HG02870 (cell line): ENCODE data around the gene UBAP2.
"Not testable (repeated sequence)": the region's sequence is repeated elsewhere in the genome, so short reads cannot be mapped to it uniquely, and the experiment has no call there.

Experiments used
- ATAC-seq: cut with Tn5 transposase; IDR thresholded peaks from one replicate; pipeline ENCODE4 v1.9.1; 2021; ENCODE audit warnings: mild to moderate bottlenecking, moderate library complexity; ENCODE audit not compliant: unreplicated experiment

Gene UBAP2

DNA sequence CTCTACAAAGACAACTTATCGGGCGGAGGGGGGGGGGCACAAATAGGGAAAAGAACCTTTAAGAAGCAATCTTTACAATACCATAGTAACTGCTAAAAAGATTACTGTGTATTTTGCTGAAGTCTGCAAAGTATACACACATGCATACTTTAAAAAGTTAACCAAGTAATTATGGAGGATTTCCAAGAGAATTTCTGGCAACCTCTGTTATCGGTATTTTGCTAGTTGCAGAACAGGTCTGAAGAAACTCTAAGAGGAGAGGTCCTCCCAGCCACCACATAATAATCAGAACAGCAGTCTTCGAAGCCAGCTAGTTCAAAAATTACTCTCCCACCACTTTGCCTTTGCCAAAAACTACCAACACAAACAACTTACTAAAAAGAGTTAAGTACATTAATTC lies 56.1 kb downstream of the UBAP2 start:
- no peak for ATAC-seq

DNA sequence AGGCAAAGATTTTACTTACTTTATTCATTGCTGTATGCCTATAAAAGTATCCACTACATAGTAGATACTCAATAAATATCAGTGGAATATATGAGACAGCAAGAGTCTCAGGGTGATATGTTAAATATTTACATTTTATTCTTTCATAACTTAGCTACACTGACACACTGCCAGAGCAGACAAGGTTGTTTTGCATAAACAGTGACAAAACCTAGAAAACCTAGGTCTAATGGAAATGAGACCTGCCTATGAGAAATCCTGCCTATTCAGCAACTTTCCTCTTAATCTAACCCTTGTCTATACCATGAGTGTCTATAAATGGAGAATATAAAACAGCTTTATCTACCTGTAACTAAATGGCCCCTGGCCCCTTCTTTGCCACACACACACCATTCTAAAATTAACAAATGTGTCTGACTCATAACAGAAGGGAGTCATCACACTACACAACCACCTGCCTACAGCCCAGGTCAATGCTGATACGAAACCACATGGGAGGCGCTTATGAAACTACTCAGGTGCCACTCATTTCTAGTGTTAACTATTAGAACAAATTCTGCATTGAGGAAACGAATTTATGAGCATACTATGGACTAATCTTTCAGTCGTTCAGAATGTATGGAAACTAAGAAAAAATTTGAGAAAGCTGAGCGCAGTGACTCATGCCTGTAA lies 60.3 kb downstream of the UBAP2 start:
- ATAC-seq, result peak; percentile 99

DNA sequence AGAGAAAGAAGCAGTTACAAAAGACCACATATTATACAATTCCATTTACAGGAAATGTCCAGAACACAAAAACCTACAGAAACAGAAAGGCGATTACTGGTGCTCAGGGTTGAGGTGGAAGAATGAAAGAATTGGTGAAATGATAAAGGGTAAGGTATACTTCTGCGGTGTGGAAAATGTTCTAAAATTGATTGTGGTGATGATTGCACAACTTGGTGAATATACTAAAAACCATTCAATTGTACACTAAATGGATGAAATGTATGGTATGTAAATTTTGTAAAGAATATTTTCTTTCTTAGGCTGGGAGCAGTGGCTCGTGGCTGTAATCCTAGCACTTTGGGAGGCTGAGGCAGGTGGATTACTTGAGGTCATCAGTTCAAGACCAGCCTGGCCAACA lies 72.3 kb downstream of the UBAP2 start:
- ATAC-seq, result no peak

DNA sequence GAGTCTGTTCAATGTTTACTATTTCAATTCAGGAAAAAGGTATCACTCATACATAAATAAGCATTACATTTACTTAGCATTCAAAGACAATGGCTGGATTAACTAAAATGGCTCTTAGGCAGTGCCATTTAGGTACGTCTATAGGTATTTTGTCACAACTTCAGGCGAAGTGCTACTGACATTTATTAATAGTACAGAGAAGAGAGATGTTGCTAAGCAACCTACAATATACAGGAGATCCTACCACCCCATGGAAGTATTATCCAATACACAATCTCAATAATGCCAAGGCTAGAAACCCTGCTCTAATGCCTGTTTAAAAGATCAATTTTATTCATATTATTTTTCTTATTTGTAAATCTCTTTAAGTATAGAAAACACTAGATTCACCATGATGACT lies 76.0 kb downstream of the UBAP2 start:
- ATAC-seq, result no peak

DNA sequence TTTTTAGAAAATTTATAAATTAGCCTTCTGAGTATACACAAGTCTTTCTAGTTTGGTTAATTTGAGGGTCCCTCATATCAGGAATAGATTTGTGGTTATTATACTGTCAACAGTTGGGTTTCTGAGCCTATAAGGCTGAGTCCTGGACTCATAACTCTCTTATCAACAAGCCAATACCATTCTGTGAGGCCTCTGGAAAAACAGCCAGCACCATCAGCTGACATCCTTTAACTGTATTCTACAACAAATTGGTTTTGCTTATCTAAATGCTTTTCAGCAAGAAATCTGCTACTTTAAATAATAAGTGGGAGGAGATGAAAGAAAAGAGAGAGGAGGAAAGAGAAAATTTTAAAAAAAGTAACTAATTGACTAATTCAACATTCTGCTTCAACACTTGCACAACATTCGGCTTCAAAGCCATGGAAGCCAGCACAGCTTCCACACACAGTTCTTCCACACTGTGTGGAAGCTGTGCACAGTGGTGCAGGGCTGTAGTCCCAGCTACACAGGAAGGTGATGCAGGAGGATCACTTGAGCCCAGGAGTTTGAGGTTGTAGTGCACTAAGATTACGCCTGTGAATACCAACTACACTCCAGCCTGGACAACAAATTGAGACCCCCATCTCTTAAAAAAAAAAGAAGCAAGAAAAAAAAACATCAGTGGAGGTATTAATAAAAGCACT lies 84.5 kb downstream of the UBAP2 start:
- ATAC-seq, result no peak

DNA sequence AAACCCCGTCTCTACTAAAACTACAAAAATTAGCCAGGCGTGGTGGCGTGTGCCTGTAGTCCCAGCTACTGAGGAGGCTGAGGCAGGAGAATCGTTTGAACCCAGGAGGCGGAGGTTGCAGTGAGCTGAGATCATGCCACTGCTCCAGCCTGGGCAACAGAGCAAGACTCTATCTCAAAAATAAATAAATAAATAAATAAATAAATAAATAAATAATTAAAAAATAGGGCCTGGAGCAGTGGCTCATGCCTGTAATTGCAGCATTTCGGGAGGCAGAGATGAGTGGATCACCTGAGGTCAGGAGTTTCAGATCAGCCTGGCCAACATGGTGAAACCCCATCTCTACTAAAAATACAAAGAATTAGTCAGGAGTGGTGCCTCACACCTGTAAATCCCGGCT lies 86.2 kb downstream of the UBAP2 start:
- not testable (repeated sequence) for ATAC-seq

DNA sequence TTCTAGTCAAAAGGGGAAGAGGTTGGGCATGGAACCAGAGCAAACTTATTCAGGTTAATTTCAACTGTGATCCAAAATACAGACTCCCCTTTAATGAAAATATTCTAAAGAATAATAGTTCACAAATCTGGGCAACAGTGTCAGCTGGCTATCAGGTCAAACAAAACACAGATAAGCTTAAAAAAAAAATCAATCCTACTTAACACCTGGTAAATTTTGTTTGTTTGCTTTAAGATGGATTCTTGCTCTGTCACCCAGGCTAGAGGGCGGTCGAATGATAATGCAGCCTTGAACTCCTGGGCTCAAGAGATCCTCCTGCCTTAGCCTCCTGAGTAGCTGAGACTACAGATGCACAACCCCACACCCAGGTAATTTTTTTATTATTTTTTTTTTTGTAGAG lies 89.0 kb downstream of the UBAP2 start:
- ATAC-seq, result no peak

DNA sequence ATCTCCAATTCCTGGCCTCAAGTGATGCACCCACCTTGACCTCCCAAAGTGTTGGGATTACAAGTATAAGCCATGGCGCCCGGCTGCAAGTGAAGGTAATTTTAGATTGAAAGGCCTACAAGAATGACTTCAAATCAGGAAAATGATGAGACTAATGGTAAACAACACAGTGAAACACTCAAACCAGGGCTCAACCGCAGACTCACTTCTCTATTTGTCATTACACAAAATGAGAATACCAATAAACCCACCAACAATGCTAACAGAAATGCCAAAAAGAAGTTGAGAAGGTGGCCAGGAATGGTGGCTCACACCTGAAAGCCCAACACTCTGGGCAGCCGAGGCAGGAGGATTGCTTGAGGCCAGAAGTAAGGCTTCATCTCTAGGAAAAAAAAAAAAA lies 92.1 kb downstream of the UBAP2 start:
- no peak for ATAC-seq

DNA sequence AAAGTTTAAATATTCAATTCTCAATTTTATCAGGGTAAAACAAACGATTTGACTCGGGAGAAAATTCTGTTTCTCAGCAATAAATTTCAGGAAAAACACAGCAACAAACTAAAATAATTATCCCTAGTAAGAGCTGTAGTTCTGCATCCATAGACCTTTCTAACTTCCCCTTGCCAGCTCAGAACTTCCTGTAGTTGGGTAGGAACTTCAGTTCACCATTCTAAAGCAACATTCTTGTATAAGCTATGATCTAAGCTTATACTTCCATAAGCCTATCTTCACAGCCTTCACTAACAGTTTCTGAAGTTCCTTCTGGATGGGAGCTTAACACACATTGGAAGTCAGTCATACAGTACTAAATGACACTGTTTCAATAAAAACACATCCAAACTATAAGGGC lies 96.6 kb downstream of the UBAP2 start:
- no peak for ATAC-seq

DNA sequence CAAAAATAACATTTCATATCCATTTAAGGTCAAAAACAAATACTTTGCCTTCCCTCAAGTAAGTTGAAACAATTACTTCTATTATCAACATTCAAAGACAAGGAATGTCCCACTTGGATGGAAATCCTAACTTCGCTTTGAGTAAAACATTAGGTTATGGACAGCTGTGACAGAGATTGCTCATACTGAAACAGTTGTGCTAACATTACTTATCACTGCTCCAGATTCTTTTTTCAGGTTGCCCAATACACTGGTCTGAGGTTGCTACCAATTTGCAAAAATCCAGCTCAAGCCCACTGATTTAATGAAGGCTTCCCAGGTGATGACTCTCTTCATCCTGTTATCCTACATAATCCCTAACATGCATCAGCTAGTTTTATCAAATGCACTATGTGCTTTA lies 98.3 kb downstream of the UBAP2 start:
- no peak for ATAC-seq

DNA sequence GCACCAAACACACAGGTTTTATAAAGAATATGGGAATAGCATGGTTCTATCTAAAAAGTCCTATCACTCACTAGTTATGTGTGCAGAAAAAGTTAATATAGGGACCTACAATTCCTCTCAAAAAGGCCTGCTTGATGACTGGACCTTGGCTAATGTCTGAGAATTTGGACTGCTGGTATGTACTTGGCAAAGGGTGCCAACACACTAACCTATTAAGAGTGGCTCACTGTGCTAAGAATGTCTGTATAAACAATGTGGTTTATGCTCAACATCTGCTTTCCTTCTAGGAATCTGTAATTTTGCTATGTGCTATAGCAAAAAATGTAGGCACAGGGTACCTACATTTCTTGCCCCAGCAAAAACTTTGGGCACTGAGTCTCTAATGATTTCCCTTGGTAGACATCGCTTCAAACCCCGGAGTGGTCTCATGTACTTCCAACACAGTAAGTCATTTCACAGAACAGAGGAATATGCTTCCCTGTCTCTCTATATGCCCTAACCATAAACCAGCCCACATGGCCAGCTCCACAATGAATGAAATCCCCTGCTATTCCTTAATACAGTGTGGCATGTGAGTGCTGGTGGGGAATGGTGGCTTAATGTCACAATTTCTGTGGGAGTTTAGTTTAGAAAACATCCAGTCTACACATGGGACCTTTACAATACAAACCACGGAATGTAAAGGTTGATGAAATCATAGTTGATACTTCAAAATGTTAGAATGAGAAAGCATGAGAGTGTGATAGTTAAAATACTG lies 101.7 kb downstream of the UBAP2 start:
- no peak for ATAC-seq

DNA sequence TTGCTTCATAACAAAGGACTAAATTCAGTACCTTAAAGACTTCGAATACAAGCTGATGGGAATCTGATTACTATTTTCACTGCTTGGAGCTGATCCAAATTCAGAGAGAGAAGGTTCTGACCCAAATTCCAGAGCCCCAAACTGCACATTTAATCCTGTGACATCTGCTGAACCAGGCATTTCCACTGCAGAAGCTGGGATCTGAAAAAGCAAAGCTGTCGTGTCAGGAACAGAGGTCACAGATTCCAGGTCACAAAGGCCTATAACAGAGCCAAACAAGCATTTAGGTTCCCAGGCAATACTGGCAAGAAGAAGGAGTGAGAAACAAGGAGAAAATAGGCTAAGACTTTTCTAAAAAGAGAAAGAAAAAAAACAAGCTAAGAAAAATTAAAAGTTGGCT lies 105.3 kb downstream of the UBAP2 start:
- no peak for ATAC-seq

DNA sequence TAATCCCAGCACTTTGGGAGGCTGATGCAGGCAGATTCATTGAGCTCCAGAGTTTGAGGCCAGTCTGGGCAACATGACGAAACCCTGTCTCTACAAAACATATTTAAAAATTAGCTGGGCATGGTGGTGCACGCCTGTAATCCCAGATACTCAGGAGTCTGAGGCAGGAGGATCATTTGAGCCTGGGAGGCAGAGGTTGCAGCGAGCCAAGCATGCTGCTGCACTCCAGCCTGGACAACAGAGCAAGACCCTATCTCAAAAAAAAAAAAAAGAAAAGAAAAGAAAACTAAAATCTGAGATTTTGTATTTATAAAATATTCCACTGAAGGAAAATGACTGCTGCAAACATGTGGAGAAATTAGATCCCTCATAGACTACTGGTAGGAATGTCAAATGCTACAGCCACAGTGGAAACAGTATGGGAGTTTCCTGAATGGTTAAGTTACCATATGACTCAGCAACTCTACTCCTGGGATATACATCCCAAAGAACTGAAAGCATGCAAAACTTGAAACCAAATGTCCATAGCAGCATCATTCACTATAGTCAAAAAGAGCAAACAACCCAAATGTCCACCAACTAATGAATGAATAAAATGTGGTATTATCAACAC lies 106.1 kb downstream of the UBAP2 start:
- ATAC-seq, result no peak

DNA sequence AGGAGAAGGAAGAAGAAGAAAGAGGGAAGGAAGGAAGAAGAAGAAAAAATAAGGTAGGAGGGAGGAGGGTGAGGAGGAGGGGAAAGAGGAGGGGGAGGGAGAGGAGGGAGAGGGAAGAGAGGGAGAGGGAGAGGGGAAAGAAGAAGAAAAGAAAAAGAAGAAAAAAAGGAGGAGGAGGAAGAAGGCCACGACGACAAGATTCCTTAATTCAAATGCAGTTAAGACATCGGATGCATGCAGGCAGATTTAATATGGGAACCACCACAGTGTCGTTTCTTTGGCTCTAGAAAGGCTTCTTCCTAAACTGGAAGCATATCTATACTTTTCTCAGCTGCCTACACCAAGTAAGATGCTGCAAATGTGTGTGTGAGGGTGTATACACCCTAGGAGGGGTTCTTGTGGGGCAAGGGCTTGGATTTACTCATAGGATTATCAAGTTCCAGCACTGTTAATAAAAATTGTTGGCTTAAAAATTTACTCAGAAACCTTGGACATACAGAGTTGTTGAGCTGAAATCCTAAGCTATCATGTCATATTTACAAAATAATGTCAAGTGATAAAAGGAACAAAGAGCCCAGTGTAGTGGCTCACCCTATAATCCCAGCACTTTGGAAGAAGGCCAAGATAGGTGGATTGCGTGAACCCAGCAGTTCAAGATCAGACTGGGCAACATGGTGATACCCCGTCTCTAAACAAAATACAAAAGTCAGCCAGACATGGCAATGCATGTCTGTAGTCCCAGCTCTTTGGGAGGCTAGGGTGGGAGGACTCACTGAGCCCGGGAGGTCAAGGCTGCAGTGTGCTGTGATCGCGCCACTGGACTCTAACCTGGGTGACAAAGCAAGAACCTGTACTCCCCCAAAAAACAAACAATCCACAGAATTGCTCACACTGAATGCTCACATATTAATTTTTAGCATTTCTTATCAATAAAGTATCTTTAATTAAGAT lies 108.5 kb downstream of the UBAP2 start:
- ATAC-seq, result no peak

DNA sequence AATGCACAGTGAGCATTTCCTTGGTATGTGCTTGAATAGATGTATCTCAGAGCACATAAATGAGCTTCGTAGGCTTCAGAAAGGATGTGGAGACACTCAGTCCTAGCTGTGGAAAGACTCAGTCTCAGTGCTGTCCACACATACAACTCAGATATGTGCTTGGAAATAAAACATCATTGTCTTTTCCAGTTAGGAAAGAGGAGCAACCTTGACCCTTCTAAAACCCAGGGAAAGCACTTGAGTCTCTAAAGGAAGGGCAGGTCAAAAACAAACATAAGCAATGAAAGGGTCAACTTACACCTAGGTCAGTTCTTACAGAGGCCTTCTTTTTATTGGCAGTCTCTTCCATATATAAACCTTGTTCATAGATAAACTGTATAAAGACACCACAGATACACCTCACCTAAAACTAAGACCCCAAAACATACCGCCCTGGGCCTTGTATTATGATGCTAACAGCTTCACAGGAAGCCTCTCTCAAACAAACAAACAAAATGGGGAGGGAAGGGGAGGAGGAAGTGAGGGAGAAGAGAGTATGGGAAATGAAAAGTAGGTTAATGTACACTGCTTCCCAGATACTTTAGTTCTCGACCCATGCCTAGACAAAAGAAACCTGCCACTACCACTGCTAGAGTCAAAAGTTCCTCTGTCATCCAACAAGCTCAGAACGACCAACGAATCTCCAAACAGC lies 114.4 kb downstream of the UBAP2 start:
- ATAC-seq, result no peak

DNA sequence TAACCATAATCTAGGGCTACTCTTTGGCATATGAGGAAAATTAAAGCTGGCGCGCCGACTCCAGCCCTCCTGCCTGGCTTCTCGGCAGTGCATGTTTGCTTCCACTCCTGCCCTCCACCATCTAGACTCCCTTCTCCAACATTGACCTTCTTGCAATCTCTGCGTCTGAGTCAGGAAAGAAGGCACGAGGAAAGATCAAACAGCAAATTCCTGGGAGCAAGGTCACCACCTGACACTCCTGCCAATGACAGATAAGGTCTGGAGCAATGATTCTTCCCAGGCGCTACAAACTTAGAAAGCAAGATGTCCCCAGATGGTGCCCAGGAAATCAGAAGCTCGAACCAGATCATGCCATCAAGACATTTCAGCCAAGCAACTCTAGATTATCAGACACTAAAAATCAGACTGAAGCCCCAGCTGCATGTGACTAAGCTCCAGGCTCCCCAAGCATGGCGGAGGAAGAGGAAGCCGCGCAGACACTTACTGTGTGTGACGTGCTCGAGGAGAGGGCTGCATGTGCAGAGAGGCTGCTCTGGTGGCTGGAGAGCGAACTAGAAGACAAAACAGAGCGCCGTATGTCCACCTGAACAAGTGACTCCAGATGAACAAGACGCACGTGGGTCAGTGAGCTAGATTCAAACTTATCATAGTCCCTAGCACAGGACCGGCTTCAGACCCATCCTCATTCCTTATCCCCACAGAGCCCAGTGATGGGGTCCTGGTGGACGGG lies 116.4 kb downstream of the UBAP2 start:
- ATAC-seq, result no peak

DNA sequence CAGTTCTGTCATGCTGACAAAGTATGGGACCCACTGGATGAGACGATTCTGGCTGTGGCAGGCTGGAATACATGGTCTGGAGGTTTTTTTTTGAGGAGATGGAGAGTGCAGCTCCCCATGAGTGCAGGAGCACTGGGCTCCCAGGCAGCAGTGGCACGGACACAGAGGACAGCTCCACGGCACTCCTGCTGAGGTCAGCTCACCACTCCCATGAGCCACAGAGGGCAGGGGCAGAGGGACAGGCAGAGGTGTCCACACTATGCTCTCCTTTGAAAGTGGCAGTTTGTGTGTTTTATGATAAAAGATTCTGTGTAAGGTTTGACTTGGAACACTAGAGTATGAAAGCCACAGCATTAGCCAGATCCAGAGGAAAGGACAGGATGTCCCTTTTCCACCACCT lies 117.4 kb downstream of the UBAP2 start:
- no peak for ATAC-seq

DNA sequence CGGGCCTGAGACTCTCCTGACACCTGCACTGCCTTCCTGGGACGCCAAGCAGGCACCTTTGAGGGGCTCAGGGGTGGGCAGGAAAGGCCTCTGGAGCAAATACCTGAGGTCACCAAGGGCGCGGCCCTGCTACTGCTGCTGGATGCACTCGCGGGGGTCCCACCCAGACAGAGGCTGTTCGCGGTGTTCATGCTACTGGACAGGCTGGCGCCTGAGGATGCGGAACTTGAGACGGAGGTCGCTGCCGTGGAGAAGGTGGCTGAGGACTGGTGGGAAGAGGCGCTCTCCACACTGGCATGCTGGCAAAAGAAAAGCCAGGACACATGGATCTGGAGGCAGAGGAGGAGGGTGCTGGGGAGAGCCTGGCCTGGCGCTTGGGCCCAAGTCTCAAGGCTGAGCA lies 121.0 kb downstream of the UBAP2 start:
- ATAC-seq, result no peak

DNA sequence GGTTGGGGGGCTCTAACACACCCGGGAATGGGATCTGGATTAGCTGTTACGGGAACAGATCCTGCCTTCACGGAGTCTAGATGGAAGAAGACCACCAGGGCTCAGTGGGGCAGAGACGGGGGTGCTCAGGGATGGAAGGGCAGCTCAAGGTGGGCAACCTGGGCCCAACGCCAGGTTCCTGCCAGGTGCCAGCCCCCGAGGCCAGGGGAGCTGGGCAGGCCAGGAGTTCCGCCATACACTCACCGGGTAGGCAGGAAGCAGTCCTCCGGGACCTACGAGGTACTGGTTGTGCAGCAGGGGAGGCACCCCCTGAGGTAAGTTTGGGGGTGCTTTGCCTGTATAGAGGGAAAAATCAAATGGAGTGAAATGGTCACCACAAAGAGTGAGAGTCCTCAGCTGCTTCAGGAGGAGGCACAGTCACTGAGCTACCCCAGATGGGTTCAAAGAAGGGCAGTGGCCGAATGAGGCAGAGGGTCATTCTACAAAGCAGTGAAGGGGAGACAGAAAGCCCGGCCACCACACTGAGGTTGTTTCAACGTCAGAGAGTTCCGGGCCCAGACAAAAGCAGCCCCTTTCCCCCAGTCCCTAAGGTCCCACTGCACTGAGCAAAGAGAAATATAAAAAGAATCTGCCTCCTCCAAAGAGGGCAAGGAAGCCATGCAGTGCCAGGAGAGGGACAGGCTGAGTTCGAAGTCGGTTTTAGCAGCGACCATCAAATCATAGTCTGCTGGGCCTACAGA lies 121.8 kb downstream of the UBAP2 start:
- no peak for ATAC-seq
